A673 (cell line): ENCODE results near the gene MINDY2. TPM values are rescaled to one million over a fixed set of nuclear protein-coding genes. Genes with fewer than 3 reads are reported as not detected.

Experiments used
- BruUV-seq: library from RNA; stranded (reverse); fragments of 400-500 nt; replicated peaks from 2 replicates; lab custom pipeline; 2021; lab: Mats Ljungman, UMichigan
- CTCF ChIA-PET: fragments of 300-600 bp; sonication (Branson Sonifier 250); formaldehyde crosslinking; loops from one replicate; lab custom pipeline; 2022; ENCODE audit warnings: antibody characterized with exemption; lab: Charles Lee
- POLR2A ChIA-PET: fragments of 300-600 bp; sonication (Branson Sonifier 250); formaldehyde crosslinking; loops from one replicate; lab custom pipeline; 2022; ENCODE audit warnings: antibody characterized with exemption; ENCODE audit not compliant: low non-redundant PET; lab: Charles Lee
- DNase-seq: peaks from one replicate; pipeline ENCODE4 v3.0.0-alpha.2; 2015; ENCODE audit warnings: low spot score
- H3K27ac ChIP-seq: fragments of 200-600 bp; sonication (generic); 2 replicates; pipeline ENCODE4 v1.5.1; 2016; ENCODE audit warnings: mixed run types, low read depth, mild to moderate bottlenecking, mixed read lengths, antibody characterized with exemption, low read length; ENCODE audit not compliant: poor library complexity, severe bottlenecking
- H3K27me3 ChIP-seq: fragments of 200-600 bp; sonication (generic); replicated peaks from 2 replicates; pipeline ENCODE4 v1.6.1; 2017; ENCODE audit warnings: mixed run types, low read depth, mild to moderate bottlenecking, mixed read lengths, antibody characterized with exemption, low read length; ENCODE audit not compliant: insufficient read depth, poor library complexity
- H3K36me3 ChIP-seq: fragments of 200-600 bp; sonication (generic); 2 replicates; pipeline ENCODE4 v1.6.1; 2016; ENCODE audit warnings: mixed run types, mild to moderate bottlenecking, mixed read lengths, antibody characterized with exemption, low read length; ENCODE audit not compliant: insufficient read depth, poor library complexity, severe bottlenecking
- H3K4me1 ChIP-seq: fragments of 200-600 bp; sonication (generic); 2 replicates; pipeline ENCODE4 v1.6.1; 2017; ENCODE audit warnings: mixed run types, mild to moderate bottlenecking, mixed read lengths, antibody characterized with exemption, low read length; ENCODE audit not compliant: insufficient read depth, poor library complexity, severe bottlenecking
- H3K4me3 ChIP-seq: fragments of 200-600 bp; sonication (generic); 2 replicates; pipeline ENCODE4 v1.5.1; 2016; ENCODE audit warnings: low read depth, mixed run types, mild to moderate bottlenecking, mixed read lengths, low read length; ENCODE audit not compliant: poor library complexity, severe bottlenecking
- H3K9me3 ChIP-seq: fragments of 200-600 bp; sonication (generic); 2 replicates; pipeline ENCODE4 v1.6.1; 2016; ENCODE audit warnings: mixed run types, low read depth, mild to moderate bottlenecking, mixed read lengths, antibody characterized with exemption, low read length; ENCODE audit not compliant: poor library complexity, severe bottlenecking
- CTCF ChIP-seq: fragments of 300-800, 200-600 bp; sonication (generic); conservative IDR thresholded peaks from 2 replicates; pipeline ENCODE4 v1.5.1; 2017; ENCODE audit warnings: low read depth, mild to moderate bottlenecking, antibody characterized with exemption, low read length, moderate library complexity, mixed read lengths
- EZH2 ChIP-seq: fragments of 200-600 bp; sonication (generic); IDR thresholded peaks from 2 replicates; pipeline ENCODE4 v1.6.1; 2017; ENCODE audit warnings: borderline replicate concordance, low read depth, mild to moderate bottlenecking, mixed read lengths, antibody characterized with exemption, low read length; ENCODE audit not compliant: poor library complexity, severe bottlenecking
- intact Hi-C: fragments of 100-400 bp; cut with micrococcal nuclease; formaldehyde crosslinking; loops from one replicate; pipeline ENCODE4 v1.10.0; 2022; ENCODE audit not compliant: unreplicated experiment
- total RNA-seq: library from RNA; stranded (reverse); gene quantifications from 2 replicates; pipeline ENCODE4 v1.2.3, GENCODE V29; 2021

MINDY2 gene
- total RNA-seq, 1 experiment from 2014 or later, result 14.1 TPM

- ChIA-PET CTCF (no interaction called here), POLR2A (no interaction called here)
- no TSS peak for BruUV-seq
- Histone ChIP-seq H3K36me3 (no peaks in the 10 kb centered on the region), H3K4me3 (no peak overlapping the region), H3K27ac (no peak overlapping the region), H3K27me3 (no peaks in the 10 kb centered on the region), H3K9me3 (no peaks in the 10 kb centered on the region), H3K4me1 (no peaks in the 10 kb centered on the region)
- TF ChIP-seq EZH2, result no peak
- no peak for TF ChIP-seq CTCF
- no peak for DNase-seq
- intact Hi-C loops, result no loop called here
Measured at GRCh38 chr15:58870451-58870850, 99.3 kb downstream of the MINDY2 start.

- POLR2A ChIA-PET, result no interaction called here
- Histone ChIP-seq H3K4me3 (no peak overlapping the region), H3K9me3 (no peaks in the 10 kb centered on the region), H3K27ac (no peak overlapping the region), H3K36me3 (peaks cover 7% of the 10 kb centered on the region), H3K4me1 (no peaks in the 10 kb centered on the region), H3K27me3 (no peaks in the 10 kb centered on the region)
- BruUV-seq, result no TSS peak
- DNase-seq, result peak; percentile 7
- intact Hi-C loops, result no loop called here
- CTCF ChIA-PET, result no interaction called here
- no peak for TF ChIP-seq CTCF
- TF ChIP-seq EZH2, result no peak
Measured at GRCh38 chr15:58873267-58873666, 102.2 kb downstream of the MINDY2 start.

GRCh38 chr15:58875343-58875742 is 104.2 kb downstream of the MINDY2 start:
- H3K9me3 ChIP-seq, result no peaks in the 10 kb centered on the region
- no peaks in the 10 kb centered on the region for H3K27me3 ChIP-seq
- TF ChIP-seq EZH2 (no peak), CTCF (no peak)
- H3K4me1 ChIP-seq, result peaks cover 17% of the 10 kb centered on the region
- CTCF ChIA-PET, result no interaction called here
- POLR2A ChIA-PET, result no interaction called here
- DNase-seq, result no peak
- no peak overlapping the region for H3K4me3 ChIP-seq
- intact Hi-C loops, result no loop called here
- H3K36me3 ChIP-seq, result peaks cover 15% of the 10 kb centered on the region
- no TSS peak for BruUV-seq
- H3K27ac ChIP-seq, result no peak overlapping the region
